ENCODE results near the gene DZIP1.
"Not testable (repeated sequence)": the region's sequence is repeated elsewhere in the genome, so short reads cannot be mapped to it uniquely, and the experiment has no call there.

The DZIP1 gene, protein sequence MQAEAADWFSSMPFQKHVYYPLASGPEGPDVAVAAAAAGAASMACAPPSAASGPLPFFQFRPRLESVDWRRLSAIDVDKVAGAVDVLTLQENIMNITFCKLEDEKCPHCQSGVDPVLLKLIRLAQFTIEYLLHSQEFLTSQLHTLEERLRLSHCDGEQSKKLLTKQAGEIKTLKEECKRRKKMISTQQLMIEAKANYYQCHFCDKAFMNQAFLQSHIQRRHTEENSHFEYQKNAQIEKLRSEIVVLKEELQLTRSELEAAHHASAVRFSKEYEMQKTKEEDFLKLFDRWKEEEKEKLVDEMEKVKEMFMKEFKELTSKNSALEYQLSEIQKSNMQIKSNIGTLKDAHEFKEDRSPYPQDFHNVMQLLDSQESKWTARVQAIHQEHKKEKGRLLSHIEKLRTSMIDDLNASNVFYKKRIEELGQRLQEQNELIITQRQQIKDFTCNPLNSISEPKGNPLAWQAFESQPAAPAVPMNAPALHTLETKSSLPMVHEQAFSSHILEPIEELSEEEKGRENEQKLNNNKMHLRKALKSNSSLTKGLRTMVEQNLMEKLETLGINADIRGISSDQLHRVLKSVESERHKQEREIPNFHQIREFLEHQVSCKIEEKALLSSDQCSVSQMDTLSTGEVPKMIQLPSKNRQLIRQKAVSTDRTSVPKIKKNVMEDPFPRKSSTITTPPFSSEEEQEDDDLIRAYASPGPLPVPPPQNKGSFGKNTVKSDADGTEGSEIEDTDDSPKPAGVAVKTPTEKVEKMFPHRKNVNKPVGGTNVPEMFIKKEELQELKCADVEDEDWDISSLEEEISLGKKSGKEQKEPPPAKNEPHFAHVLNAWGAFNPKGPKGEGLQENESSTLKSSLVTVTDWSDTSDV

DNA sequence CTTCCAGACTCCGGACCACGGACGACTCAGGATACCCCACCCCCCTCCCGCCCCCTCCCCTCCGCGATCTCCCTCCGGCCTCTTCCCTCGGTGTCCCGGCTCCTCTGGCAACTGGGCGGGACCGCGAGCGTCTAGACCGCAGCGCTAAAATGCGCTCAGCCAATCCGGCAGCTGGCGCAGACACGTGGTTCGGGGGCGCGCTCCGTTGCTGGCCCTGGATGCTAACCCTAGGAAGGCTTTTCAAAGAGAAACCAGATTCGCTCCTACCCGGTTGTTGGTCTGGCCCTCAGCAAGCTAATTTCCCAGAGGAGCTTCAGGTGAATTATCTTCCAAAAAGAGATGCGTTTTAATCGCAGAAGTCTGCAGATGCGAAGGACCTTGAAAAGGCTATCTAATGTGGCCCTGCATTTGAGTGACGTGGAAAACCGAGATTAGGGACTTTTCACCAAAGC lies at the start of gene DZIP1:
DZIP1 (minus strand) TSS at position 106 of the 452 bp plus-strand sequence. CDS start 2,677 bp downstream, outside the sequence.
- DNase-seq: no peak

DNA sequence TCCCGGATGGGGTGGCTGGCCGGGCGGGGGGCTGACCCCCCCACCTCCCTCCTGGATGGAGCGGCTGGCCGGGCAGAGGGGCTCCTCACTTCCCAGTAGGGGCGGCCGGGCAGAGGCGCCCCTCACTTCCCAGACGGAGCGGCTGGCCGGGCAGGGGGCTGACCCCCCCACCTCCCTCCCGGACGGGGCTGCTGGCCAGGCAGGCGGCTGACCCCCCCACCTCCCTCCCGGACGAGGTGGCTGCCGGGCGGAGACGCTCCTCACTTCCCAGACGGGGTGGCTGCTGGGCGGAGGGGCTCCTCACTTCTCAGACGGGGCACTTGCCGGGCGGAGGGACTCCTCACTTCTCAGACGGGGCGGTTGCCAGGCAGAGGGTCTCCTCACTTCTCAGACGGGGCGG lies 46.5 kb upstream of the DZIP1 start:
- DNase-seq: not testable (repeated sequence)

DNA sequence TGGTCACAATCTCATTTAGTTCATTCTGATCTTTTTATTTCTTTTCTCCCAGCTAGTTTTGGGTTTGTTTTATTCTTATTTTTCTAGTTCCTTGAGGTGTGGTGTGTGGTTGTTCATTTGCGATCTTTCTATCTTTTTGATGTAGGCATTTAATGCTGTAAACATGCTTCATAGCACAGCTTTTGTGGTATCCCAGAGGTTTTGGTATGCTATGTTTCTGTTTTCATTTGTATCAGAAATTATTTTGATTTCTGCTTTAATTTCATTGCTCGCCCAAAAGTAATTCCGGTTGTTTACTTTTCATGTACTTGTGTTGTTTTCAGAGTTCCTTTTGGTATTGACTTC lies 45.0 kb upstream of the DZIP1 start:
- no peak for DNase-seq

DNA sequence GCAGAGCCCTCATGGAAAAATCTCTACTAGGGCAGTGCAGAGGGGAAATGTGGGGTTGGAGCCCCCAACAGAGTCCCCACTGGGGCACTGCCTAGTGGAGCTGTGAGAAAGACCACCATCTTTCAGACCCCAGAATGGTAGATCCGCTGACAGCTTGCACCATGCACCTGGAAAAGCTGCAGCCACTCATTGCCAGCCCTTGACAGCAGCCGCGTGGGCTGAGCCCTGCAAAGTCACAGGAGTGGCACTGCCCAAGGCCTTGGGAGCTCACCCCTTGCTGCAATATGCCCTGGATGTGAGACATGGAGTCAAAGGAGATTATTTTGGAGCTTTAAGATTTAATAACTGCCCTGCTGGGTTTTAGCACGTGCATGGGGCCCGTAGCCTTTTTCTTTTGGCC lies 40.5 kb upstream of the DZIP1 start:
- not testable (repeated sequence) for DNase-seq

DNA sequence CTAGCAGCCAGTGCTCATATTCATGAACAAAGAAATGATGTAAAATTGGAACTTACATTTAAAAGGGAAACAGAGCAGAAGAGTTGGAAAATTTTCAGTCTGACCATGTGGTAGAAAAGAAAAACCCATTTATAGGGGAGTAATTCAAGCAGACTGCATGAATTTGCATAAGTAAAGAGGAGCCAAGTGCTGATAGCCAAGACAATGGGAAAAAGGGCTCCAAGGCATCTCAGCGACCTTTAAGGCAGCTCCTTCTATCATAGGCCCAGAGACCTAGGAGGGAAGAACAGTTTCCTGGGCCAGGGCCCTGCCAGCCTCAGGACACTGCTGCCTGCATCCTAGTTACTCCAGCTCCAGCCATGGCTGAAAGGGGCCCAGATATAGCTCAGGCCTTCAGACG lies 39.9 kb upstream of the DZIP1 start:
- no peak for DNase-seq

DNA sequence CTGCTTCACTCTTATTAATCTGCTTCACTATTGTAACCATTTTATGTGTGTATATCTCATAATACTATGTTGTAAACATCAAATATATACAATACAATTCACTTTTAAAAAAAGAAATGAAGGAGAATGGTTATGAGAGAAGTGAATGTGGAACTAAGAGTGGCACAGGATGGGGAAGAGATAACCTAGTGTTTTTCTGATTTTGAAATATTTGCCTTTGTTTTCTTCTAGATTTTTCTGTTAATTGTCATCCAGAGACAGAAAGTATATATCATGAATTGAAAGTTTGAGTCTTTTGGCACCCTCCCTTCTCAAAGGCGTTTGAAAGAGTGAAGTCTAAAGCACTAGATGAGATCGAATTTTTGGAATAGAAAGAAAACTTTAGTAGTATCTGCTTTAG lies 35.2 kb upstream of the DZIP1 start:
- no peak for DNase-seq

DNA sequence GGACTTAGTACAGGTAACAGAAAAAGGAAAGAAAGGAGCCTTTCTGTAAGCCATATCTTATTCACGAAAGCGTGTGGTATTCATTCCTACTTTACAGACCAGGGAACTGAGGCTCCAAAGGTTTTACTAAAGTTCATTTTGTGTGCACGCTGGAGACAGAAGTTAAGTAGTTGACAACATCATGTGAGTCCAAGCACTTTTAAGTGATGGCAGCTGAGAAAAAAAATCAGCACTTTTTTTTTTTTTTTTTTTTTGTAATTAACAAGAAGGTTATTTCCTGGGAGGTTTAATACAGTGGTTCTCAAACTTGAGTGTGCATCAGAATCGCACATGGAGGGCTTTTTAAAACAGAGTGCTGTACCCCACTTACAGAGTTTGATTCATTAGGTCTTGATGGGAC lies 34.5 kb upstream of the DZIP1 start:
- DNase-seq: no peak

DNA sequence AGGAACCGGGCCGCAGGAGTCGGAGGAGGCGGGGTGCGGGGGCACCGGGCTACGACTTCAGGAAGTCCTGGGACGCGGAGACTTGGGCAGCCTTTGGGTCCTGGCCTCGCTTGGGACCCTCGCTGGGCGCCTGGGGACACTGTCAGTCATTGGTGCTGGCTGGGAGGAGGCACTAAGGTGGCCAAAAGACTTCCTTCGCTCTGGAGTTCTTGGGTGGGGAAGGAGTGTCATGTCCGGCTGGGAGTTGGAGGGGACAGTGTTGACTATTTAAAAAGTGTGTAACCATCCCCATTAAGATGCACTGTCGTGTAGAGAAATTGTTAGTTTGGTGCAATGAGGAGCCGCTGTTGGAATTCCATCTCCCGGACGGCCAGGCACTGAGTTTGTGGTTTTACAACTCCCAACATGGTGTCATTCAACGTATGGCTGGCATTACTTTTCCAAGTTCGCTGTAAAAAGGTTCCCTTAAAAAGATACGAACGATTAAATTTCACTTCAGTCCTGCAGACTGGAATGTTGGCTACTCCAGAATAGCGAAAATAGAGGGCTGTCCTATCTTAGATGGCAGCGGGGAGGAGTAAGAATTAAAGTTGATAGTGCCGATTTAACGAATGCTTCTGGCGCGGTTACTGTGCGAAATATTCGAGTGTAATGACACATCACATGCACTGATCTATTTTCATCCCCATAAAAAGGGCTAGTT lies 33.2 kb upstream of the DZIP1 start:
- DNase-seq: no peak

DNA sequence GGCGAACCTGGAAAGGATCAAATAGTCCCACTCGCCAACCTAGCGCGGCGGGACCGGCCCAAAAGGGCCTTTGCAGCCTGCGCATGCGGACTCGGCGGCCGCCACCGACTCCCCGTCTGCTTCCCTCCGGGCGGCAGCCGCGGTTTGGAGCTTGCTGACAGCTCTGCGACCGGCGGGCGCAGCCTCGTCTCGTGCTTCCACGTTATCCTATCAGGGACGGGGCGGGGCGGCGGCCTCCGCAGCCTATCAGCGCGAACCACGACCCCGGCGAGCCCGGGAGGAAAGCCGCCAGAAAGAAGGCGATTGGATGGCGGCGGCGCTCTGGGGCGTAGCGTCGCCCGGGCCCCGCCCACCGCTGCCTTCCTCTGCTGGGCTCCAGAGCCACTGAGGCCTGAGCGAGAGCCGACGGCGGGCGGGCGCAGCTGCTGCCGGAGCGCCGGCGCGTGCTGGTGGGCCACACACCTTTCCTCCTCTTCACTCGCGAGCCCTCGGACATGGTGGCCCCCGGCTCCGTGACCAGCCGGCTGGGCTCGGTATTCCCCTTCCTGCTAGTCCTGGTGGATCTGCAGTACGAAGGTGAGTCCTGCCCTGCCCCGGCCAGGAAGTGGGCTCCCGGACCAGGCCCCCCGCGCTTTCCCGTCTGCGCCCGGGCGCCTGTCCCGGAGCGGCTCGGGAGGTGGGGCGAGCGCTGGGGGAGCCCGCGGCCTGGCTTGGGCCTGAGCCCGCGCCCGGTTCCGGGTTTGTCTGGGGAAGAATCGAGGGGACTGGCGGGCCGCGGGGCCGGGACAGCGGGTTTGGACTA lies 32.5 kb upstream of the DZIP1 start, which contains the start of gene DNAJC3:
DNAJC3 (plus strand) TSS at position 378 of the 802 bp plus-strand sequence; CDS start at position 495, 117 bp downstream.
- DNase-seq: peak; percentile 97 to 98

DNA sequence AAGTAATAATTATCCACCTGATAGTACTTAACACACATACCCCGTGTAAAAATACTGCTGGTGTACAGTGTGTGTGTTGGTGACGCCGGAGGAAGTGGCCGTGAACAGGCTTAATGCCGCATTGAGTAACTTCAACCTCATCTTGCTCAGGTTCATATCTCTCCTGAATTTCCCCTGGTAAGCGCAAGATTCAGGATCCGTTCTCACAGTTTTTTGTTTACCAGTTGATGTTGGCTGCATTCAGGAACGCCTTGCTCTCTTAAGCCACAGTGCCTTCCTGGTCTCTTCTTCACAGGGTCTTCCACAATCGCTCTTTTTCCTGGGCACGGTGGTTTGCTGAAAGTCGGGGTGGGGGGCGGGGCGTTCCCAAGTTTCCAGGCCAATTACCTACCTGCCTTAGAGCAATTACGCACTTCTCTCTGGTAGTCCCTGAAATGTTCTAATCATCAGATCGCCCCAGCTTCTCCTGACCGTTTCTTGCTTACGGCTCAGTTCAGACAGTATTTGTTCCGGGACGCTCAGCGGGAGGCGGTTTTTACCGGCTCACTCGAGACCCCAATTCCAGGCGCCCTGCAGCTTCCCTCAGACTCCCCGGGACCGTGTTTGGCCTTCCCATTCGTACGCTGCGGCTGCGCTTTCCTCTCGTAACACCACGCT lies 31.7 kb upstream of the DZIP1 start:
- DNase-seq: peak in 1 of 2 experiments; percentile 11

DNA sequence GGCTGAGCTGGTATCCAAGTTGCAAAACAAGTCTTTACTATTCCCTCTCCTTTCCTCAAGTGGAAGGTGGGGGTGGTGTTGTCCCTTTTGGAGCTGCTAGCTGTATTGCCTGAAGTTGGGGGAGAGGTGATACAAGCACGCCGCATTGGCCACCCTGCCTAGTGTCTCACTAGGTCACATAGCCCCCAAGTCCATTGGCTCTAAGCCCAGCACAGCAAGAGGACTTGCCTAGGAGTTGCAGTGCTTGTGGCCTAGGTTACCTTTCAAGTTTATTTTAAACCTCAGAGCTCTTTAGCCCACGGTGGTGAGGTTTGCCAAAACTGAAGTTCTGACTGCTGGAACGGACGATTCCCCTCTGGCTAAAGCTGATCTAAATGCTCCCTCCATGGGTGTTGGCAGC lies 27.1 kb upstream of the DZIP1 start:
- DNase-seq: no peak

DNA sequence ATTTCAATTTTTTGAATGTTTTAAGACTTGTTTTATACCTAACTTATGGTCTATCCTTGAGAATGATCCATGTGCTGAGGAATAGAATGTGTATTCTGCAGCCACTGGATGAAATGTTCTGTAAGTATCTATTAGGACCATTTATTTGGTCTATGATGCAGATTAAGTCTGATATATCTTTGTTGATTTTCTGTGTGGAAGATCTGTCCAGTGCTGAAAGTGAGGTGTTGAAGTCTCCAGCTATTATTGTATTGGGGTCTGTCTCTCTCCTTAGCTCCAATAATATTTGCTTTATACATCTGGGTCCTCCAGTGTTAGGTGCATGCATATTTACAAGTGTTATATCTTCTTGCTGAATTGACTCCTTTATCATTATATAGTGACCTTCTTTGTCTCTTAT lies 22.7 kb upstream of the DZIP1 start:
- DNase-seq: not testable (repeated sequence)

DNA sequence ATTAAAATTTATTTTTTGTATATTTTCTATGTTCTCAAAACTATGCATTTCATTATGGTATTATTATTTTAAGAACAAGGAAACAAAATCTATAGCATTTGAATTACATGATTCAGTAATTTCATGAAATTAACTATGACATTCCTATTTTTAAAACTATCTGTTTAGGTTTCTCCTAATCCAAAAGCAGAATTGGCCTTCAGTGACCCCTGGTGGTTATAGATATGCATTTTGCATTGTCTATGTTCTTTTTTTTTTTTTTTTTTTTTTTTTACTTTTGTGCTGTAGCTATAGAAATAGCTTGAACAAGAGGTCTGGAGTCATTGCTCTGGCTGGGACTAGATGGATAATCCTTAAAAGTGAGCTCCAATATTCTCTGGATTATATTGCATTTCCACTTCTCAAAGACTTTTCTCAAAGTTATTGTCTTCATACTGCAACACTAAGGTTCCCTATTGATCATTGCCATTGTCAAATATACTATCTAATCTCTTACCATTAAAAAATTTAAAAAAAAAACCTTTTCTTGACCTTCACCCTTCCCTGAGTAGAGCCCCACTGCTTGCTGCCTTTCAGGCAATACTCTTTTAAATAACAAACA lies 16.6 kb upstream of the DZIP1 start:
- DNase-seq: no peak

DNA sequence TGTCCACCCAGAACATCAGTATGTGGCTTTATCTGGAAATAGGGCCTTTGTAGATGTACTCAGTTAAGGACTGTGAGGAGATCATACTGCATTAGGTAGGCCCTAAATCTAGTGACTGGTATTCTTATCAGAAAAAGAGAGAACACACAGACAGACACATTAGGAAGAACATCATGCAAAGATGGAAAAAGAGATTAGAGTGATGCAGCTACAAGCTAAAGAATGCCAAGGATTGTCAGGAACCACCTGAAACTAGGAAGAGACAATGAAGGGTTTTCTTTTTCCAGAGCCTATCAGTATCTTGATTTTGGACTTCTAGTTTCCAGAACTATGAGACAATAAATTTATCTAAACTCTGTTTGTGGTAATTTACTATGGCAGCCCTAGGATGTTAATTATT lies 15.0 kb upstream of the DZIP1 start:
- DNase-seq: no peak

DNA sequence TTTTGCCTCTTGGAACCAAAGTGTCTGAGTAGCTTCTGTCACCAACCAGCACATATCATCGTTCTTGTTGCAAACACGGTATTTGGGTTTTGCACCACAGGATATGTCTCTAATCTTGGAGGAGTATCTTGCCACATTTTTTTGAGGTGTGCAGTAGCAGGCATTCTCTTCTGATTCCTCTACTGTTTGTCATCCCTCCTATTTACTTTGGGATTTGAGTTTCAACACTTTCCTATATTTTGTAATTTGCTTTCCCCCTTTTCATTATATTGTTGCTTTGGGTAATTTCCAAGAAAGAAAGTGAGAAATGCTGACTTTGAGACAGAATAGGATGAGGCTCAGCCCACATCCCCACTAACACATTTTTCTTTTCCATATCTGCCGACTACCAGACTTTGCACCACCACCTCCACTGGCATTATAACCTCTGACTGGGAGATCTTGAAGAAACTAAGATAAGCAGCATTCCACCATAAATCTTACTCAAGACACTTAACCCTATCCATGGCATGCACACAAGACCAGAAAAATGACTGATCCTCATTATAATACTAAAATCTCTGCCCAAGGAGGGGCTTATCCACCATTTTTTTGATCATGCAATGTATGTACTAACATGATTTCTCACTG lies 12.0 kb upstream of the DZIP1 start:
- no peak for DNase-seq

DNA sequence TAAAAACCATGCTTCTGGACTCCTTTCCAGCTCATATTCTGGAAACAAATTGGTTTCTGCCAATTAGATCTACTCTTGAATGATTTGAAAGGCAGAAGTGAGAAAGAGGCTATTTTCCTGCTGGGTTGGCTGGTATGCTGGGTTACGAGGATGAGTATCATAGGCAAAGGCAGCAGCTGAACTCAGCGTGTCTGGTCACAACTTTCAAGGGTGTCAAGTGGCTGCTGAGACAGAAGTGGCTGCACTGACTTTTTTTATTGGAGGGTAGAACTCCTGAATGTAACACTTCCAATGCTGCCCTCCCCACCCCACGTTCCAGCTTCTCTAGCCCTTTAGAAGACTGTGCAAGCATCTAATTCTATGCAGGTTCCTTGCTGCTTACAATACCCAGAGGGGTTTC lies 8.3 kb upstream of the DZIP1 start:
- DNase-seq: no peak

DNA sequence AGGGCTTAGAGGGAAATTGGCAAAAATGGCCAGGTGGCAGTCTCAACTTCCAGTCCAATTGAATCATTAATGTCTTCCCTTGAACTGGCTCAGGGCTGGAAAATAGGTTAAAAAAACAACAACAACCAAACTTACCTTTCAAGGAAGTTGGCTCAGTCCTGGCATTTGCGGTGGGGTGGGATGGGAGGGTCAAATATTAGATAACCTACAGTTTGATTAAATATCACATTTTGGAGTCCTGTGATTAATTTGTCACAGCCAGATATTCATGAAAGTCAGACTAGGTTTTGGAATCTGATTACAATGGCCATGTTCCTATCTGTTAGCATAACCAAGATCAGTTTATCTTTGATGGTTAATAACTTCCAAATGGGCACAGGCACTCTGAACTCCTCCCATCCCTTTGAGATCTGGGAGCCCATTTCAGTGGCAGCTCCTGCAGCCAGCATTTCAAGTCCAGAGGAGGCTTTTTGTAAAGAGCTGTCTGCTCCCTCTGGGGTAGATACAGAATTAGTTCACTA lies 7.8 kb upstream of the DZIP1 start:
- DNase-seq: no peak

DNA sequence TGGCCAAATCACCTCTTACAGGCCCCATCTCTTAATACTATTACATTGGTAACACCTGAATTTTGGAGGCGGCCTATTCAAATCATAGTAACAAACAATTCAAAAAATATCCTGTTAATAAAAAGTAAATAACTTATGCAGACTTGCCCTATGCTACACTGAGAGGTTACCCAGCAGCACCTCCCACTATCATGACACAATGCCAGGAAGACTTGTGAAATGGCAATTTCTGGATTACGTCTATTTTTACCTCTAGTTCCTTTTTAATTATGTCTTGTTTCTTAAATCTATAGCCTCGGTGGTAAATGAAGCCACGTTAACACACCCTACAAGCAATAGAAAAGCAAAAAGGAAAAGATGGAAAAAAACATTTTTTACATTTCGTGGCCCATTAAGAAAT lies 6.2 kb upstream of the DZIP1 start:
- no peak for DNase-seq

DNA sequence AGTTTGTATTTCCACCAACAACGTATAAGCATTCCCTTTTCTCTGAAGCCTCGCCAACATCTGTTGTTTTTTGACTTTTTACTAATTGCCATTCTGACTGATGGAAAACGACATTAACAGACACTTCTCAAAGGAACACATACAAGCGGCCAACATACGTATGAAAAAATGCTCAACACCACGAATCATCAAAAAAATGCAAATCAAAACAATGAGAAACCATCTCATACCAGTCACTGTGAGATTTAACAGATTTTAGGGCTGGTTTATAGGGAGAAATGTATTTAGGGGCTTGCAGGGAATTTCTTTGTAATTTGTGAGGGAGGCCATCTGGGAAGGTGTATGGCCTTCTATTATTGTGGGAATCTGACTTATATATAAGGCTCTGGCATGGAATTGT lies 2.8 kb upstream of the DZIP1 start:
- DNase-seq: no peak

DNA sequence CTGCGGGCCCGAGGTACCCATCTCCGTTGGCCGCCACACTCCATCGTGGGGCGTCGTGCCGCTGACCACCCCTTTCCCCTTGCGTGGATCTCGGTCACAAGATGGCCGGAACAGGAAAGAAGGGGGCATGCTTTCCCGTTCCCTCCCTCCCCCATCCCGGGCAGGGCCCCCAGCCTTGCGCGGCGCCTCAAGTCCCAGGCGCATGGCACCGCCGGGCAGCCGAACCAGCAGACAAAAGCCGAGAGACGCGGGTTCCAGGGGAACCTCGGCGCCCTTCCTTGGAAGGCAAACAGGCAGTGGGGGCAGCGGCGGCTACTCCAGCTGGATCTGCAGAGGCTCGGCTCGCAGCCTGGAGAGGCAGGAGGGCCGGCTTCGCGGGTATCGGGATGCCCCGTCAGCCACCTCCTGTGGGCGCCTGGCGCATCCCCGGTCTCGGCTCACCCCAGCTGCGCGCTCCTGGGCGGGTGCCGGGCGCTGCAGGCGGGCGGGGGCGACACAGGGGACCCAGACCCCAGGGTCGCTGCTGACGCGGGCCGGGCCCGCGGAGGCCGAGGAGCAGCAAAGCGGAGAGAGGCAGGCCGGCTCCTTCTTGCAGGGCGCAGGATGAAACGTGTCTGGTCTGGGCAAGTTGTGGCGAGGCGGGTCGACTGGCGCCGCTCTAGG lies 439 bp downstream of the DZIP1 start:
- no peak for DNase-seq

All from stimulated activated CD4-positive, alpha-beta T cell treated with anti-CD3 and anti-CD28 coated beads, Interleukin-4, amount 100 ng/mL, for 4 hours (primary cell).